ENCODE data around the gene FOXA2.

Gene FOXA2

DNA sequence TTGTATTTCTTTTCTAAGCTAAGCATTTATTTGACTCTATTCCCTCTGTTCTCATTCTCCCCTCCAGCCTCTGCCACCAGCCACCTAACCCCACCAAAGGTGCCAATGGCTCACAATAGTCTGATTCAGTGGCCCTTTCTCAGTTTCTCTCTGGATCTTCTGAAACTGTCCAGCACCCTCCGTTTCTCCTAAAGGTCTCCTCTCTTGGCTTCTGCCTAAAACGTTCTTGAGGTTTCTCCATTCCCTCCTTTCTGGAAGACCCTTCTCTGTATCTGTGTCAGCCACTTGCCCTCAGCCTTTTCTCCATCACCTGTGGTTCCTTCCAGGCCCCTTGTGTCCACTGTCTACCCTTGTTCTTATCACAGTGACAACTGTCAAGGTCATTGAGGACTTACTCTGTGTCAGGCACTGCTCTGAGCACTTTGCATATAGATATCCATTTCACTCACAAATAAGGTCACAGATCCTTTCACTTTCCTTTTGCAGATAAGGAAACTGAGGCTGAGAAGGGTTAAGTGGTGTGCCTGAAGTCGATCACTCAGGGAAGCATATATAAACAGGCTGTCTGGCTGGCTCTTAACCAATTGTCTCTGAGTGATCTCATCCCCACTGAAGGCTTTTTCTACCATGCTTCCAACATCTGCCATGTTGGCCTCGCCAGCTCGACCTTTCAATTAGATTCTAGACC is 48.1 kb downstream of the FOXA2 start:
- peak; percentile 97 for DNase-seq

- no peak for DNase-seq
These were observed 48.9 kb downstream of the FOXA2 start for GRCh38 chr20:22535483-22535882.

- peak; percentile 86 for DNase-seq
These were observed 50.3 kb downstream of the FOXA2 start for GRCh38 chr20:22533823-22534751.

DNA sequence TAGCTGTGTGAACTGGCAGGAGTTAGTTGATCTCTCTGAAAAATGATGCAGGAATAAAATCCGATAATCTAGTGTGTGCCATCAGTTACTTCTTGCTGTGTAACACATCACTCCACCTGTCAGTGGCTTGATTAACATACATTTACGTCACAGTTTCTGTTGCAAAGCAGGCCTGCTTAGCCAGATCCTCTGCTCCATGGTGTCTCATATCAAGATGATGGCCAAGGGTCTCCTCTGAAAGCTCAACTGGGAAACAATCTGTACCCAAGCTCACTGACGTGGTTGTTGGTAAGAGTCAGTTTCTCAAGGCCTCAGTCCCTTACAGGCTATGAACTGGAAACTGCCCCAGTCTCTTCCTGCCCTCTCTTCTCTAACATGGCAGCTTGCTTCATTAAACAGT is 51.8 kb downstream of the FOXA2 start:
- DNase-seq, result no peak

DNA sequence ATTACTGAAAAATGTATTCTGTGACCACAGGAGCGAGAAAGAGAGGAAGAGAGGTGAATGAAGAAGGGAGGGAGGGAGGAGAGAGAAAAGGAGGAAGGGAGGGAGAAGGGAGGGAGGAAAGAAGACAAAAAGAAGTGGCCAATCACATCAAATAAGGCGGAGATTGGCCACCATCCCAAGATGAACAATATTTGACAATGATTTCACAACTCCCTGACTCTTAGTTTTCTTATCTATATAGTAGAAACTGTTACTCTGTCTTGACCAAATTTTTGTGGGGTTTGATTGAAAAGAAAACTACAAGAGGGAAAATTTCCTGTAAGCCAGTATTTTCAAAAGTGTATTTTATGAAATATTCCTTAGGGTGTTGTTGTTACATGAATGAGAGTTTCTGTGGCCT is 52.6 kb downstream of the FOXA2 start:
- no peak for DNase-seq

- no peak for DNase-seq
These were observed 53.2 kb downstream of the FOXA2 start for GRCh38 chr20:22531056-22531615.
